Transverse colon (tissue), 3 donors: ENCODE results near the gene WNT4.

Experiments
- CTCF ChIP-seq, 5 experiments: fragments of 200-600 bp in 3 of 5; fragments of 450-650 bp in 2 of 5; sonication (generic) in 3 of 5; IDR thresholded peaks; 1 replicate in 2 of 5; 2 replicates in 3 of 5; pipeline ENCODE4 v1.5.1; 2016 to 2017; ENCODE audit warnings: antibody characterized with exemption in 5 of 5, inconsistent platforms in 3 of 5, mild to moderate bottlenecking in 2 of 5, moderate library complexity in 1 of 5
- EP300 ChIP-seq: sonication (generic); formaldehyde crosslinking; IDR thresholded peaks from one replicate; pipeline ENCODE4 v1.6.1; 2017; ENCODE audit warnings: antibody characterized with exemption, low read depth

- TF ChIP-seq CTCF (IDR thresholded peaks at IDR 0.05) (no peak), EP300 (no peak)
Observed at GRCh38 chr1:22155517-22155916, 12.6 kb upstream of the WNT4 start.
